Hypothalamus (tissue), 51 donors: ENCODE measurements around the gene PLB1.
"Not testable (repeated sequence)": the region's sequence is repeated elsewhere in the genome, so short reads cannot be mapped to it uniquely, and the experiment has no call there.

Experiments used
- DNase-seq, 51 donors: peaks; one replicate each; lab custom pipeline; 2025; lab: John Stamatoyannopoulos, UW

The PLB1 gene

GRCh38 chr2:28463211-28463816, 32.5 kb upstream of the PLB1 start:
- DNase-seq: no peak

- no peak for DNase-seq
Measured at GRCh38 chr2:28463893-28464292, 32.0 kb upstream of the PLB1 start.

- no peak for DNase-seq
Measured at GRCh38 chr2:28465148-28465885, 30.5 kb upstream of the PLB1 start.

- peak in 1 of 51 donors; percentile 4 for DNase-seq
Measured at GRCh38 chr2:28469304-28469703, 26.6 kb upstream of the PLB1 start.

GRCh38 chr2:28469947-28470535, 25.8 kb upstream of the PLB1 start:
- DNase-seq: no peak

- DNase-seq: no peak
Measured at GRCh38 chr2:28470759-28471158, 25.1 kb upstream of the PLB1 start.

GRCh38 chr2:28471214-28471613, 24.6 kb upstream of the PLB1 start:
- no peak for DNase-seq

- no peak for DNase-seq
Measured at GRCh38 chr2:28471701-28472236, 24.1 kb upstream of the PLB1 start.

- not testable (repeated sequence) for DNase-seq
Measured at GRCh38 chr2:28472641-28473040, 23.2 kb upstream of the PLB1 start.

- DNase-seq: no peak
Measured at GRCh38 chr2:28475088-28475595, 20.7 kb upstream of the PLB1 start.

GRCh38 chr2:28477087-28477486, 18.8 kb upstream of the PLB1 start:
- DNase-seq: no peak

- DNase-seq: no peak
Measured at GRCh38 chr2:28477645-28478044, 18.2 kb upstream of the PLB1 start.

- no peak for DNase-seq
Measured at GRCh38 chr2:28480403-28481049, 15.3 kb upstream of the PLB1 start.

GRCh38 chr2:28481905-28482304, 14.0 kb upstream of the PLB1 start:
- no peak for DNase-seq

- DNase-seq: no peak
Measured at GRCh38 chr2:28484835-28485234, 11.0 kb upstream of the PLB1 start.

- DNase-seq: no peak
Measured at GRCh38 chr2:28486526-28486925, 9.3 kb upstream of the PLB1 start.

- DNase-seq: no peak
Measured at GRCh38 chr2:28487258-28487657, 8.6 kb upstream of the PLB1 start.

- no peak for DNase-seq
Measured at GRCh38 chr2:28488083-28488830, 7.6 kb upstream of the PLB1 start.

- no peak for DNase-seq
Measured at GRCh38 chr2:28488858-28489575, 6.8 kb upstream of the PLB1 start.

GRCh38 chr2:28490558-28490957, 5.3 kb upstream of the PLB1 start:
- DNase-seq: no peak
